SU-DHL-6 (cell line): ENCODE results near the gene MCF2L2.

ENCODE experiments used
- CTCF ChIP-seq: fragments of 200-600 bp; sonication (generic); IDR thresholded peaks from one replicate; pipeline ENCODE4 v1.5.1; 2017; ENCODE audit warnings: antibody characterized with exemption, mild to moderate bottlenecking, low read length, moderate library complexity; ENCODE audit not compliant: insufficient read depth, poor library complexity, severe bottlenecking
- EZH2phosphoT487 ChIP-seq: fragments of 200-600 bp; sonication (generic), shearing (Covaris generic); conservative IDR thresholded peaks from 2 replicates; pipeline ENCODE4 v1.6.1; 2018; ENCODE audit warnings: mild to moderate bottlenecking, antibody characterized with exemption, low read length, moderate library complexity, mixed read lengths

DNA sequence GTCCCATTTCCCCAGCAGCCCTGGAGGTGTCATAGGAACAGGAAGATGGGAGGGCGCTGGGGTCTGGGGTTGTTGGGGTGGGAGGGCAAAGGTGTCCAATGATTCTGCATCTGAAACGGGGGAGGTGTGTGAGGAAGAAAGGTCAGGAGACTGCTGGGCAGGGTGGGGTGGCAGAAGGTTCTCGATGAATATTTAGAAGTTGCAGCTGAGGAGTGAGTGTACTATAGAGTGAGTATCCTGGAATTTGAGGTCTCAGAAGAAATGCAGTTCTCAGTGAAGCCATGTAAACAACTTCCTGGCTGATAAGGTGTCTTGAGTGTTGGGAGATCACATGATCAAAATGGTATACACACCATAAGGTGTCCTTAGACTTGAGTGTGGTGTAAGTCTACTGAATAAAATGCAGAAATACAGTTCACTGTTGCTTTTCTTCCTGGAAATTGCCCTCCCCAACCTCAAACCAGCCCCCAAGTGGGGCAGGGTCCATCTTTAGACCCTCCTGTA lies 165.5 kb downstream of the MCF2L2 start:
- TF ChIP-seq CTCF (no peak), EZH2phosphoT487 (no peak)
